Occipital lobe (tissue), 2 donors: ENCODE measurements around the gene PGRMC1. TPM values are rescaled to one million over a fixed set of nuclear protein-coding genes. Genes with fewer than 3 reads are reported as not detected.
"Not testable (repeated sequence)": the region's sequence is repeated elsewhere in the genome, so short reads cannot be mapped to it uniquely, and the experiment has no call there.

Experiments
- DNase-seq: peaks from one replicate; lab custom pipeline; 2025; lab: John Stamatoyannopoulos, UW
- total RNA-seq: library from RNA; depleted of rRNA; stranded (reverse); fragments of >200 nt; gene quantifications from one replicate; pipeline ENCODE4 v1.2.3, GENCODE V29; 2014

Gene PGRMC1
- total RNA-seq, 1 donor from 2014 or later, result 151 TPM

- no peak for DNase-seq
Measured at GRCh38 chrX:119231936-119232445, 4.1 kb upstream of the PGRMC1 start.

- DNase-seq, result no peak
Measured at GRCh38 chrX:119235051-119235511, 1.0 kb upstream of the PGRMC1 start.

GRCh38 chrX:119236623-119237561 lies 807 bp downstream of the PGRMC1 start:
- peak; percentile 6 for DNase-seq

GRCh38 chrX:119237562-119237942 lies 1.5 kb downstream of the PGRMC1 start:
- no peak for DNase-seq

- no peak for DNase-seq
Measured at GRCh38 chrX:119238557-119238956, 2.5 kb downstream of the PGRMC1 start.

- DNase-seq, result no peak
Measured at GRCh38 chrX:119240356-119240755, 4.3 kb downstream of the PGRMC1 start.

GRCh38 chrX:119247702-119248101 lies 11.6 kb downstream of the PGRMC1 start:
- DNase-seq, result no peak

- DNase-seq, result no peak
Measured at GRCh38 chrX:119249891-119250290, 13.8 kb downstream of the PGRMC1 start.

GRCh38 chrX:119251386-119251785 lies 15.3 kb downstream of the PGRMC1 start:
- no peak for DNase-seq

- DNase-seq, result no peak
Measured at GRCh38 chrX:119252716-119253115, 16.6 kb downstream of the PGRMC1 start.

GRCh38 chrX:119266364-119266995 lies 30.4 kb downstream of the PGRMC1 start:
- no peak for DNase-seq

GRCh38 chrX:119267115-119267514 lies 31.0 kb downstream of the PGRMC1 start:
- not testable (repeated sequence) for DNase-seq

GRCh38 chrX:119272882-119273419 lies 36.9 kb downstream of the PGRMC1 start:
- no peak for DNase-seq

GRCh38 chrX:119273420-119274192 lies 37.5 kb downstream of the PGRMC1 start:
- DNase-seq, result no peak

- DNase-seq, result not testable (repeated sequence)
Measured at GRCh38 chrX:119282347-119282746, 46.3 kb downstream of the PGRMC1 start.

GRCh38 chrX:119288890-119289393 lies 52.9 kb downstream of the PGRMC1 start:
- no peak for DNase-seq

- DNase-seq, result no peak
Measured at GRCh38 chrX:119290476-119290875, 54.4 kb downstream of the PGRMC1 start.

GRCh38 chrX:119291246-119291645 lies 55.2 kb downstream of the PGRMC1 start:
- DNase-seq, result not testable (repeated sequence)

GRCh38 chrX:119292445-119292844 lies 56.4 kb downstream of the PGRMC1 start:
- DNase-seq, result no peak
